Anterior cingulate cortex (tissue), 58 donors: ENCODE data around the gene MRPL24.
A peak's percentile ranks its signal among the peaks of the same experiment; 100 is the strongest.

Experiments
- DNase-seq, 58 donors: peaks; one replicate each; lab custom pipeline; 2025; lab: John Stamatoyannopoulos, UW

The MRPL24 gene

DNA sequence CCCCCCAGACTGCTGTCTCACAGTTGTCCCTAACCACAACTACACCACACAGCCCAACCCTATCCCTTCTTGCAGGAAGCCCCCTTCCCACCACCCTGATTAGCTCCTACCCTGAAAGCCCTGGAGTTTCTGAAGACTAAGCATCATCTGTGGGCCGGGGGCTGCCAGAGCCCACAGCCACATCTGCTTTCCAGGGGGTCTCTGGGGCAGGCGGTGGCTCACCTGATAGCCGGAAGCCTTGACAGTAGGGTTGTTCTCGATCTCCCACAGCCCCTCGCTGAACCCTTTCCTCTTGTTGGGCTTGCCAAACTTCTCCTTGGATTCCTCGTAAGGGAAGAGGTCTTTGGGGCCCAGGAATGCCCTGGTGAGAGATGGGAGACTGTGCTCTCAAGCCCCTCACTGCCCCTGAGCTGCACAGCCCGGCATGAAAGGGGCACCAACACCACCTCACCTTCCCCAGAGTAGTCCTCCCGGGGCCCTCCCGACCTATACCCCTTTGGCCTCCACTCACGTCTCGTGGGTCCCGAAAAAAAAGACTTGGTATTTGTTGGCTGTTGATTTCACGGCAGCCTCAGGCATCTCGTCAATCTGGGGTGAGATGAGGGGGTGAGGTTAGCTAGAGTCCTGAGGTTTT lies 4.0 kb upstream of the MRPL24 start:
- no peak for DNase-seq

GRCh38 chr1:156744344-156744743 lies 3.5 kb upstream of the MRPL24 start:
- no peak for DNase-seq

DNA sequence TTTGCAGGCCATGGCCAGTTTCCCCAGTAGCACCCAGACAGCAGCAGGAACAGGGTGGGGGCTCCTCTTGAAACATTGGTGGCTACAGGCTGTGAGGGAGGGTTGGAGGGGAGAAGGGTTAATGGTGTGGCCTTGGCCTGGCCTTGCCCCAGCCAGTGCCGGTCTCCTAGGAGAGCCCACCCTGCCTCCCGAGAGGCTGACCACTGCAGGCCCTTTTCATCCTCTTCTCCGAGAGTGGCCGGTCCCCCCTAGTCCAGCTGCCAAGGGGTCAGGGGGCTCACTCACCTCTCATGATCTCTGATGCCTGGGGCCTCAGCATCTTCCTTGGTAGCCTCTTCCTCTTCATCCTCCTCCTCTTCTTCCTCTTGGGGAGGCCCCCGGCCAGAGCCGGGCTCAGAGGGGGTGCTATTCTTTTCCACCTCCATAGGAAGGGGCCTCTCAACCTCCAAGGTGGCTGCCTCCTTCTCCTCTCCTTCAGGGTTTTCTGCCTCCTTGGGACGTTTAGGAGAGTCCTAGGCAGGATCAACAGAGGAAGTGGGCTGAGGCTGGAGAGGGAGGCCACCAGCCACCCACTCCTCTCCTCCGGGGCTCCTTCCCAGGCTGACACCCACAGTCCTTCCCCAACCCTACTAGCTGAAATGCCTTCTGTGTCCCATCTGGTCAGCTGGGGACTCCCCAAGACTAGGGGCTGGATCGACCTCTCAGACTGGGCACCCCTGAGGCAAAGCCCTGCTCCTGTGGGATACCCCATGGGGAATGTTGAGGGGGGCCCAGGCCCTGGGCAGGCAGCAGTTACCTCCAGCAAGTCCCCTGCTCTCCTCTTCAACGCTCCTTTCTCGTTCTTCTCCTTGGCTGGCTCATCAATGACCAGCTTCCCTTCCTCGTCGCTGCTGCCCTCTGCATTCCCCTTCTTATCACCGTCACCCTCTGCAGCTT lies 2.7 kb upstream of the MRPL24 start:
- no peak for DNase-seq

DNA sequence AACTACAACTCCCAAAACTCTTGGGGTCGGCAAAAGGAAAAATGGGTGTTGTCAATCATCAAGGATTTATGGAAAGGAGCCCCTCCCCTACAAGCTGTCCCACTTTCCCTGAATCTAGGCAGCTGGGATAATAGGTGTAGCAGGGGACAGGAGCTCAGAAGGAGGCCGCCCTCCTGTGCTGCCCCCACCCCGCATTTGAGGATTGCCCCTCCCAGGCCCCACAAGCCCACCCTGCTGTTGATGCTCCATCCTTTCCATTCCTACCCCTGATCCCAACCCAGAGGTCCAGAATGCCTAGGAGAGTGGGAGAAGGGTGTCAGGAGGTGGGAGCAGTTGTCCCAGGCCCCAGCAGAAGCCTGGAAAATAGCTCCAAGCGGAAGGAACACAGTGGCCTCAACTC lies 1.9 kb upstream of the MRPL24 start:
- no peak for DNase-seq

GRCh38 chr1:156742017-156742416 lies 1.1 kb upstream of the MRPL24 start:
- no peak for DNase-seq

DNA sequence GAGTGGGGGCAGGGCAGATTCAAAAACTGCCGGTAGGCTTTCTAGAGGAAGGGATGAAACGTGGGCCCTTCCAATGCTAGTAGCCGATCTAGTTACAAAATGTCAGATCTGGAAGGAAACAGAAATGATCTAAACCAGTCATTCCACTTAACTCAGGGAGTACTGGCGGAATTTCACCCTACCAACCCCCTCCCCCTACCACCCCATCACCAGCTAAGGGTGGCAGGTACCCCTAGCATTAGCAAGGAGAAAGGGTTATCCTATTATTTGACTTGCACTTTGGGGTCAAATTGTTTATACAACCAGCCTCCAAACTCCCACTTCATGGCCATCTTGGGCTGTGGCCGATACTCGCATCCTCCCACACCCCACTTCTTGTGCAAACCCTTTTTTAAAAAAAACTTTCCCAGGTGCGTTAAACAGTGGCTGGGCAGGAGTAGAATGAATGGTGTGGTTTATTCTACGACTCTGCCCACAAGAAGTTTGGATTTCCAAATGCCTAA lies 644 bp upstream of the MRPL24 start:
- DNase-seq, result no peak

DNA sequence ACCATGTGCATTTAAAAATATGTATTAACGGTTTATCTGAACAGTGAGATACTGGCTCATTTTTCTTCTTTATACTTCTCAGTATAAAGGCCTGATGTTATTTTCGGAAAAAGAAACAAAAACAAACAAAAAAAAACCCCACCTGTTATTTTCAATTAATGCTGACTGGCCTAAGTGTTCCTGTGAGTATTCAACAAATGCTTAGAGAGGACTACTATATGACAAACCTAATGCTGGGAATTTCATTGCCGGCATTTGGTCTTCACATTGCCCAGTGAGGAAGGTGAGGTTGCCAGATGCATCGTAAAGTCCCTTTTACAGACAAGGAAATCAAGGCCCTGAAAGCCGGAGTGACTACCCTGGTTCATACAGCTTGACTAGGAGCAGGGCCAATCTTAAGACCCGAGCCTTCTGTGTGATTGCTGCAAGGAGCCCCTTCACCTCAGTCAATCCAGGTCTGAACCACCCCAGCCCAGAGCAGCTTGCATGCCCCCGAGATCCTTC lies 599 bp downstream of the MRPL24 start:
- peak in 3 of 58 donors; percentile 44 to 58 (median 51) for DNase-seq

DNA sequence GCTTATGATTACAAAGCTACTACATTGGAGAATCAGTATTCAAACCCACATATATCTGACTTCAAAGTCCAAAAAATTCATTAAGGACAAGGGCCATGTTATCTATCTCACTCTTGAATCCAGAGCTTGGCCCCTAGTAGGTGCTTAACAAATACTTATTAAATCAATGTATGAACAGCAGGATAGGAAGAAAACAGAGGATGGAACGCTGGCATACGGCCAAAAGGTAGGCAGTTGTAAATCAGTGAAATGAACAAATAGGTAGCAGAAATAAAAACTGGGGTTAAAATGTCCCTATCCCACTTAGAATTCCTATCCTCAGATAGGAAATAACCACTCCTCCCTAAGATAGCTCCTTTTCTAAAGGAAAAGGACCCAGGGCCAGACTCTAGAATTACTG lies 2.0 kb downstream of the MRPL24 start:
- no peak for DNase-seq

DNA sequence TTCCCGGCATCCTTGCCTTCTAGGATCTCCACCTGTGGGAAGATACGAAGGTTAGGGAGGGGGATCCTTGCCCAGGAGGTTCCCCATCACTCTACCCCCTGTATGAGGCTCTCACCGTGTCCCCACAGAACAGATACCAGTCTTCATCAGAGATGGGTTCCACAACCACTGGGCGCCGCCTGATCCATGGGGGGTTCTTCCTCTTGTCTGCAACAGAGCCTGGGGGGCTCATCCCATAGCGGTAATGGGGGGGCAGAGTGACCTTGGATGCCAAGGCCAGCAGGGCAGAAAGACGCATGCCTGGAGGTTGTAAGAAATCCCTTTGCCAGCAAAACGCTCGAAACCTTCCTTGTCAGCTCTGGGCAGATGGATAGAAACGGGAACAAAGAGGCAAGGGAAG lies 2.5 kb downstream of the MRPL24 start:
- DNase-seq, result no peak

DNA sequence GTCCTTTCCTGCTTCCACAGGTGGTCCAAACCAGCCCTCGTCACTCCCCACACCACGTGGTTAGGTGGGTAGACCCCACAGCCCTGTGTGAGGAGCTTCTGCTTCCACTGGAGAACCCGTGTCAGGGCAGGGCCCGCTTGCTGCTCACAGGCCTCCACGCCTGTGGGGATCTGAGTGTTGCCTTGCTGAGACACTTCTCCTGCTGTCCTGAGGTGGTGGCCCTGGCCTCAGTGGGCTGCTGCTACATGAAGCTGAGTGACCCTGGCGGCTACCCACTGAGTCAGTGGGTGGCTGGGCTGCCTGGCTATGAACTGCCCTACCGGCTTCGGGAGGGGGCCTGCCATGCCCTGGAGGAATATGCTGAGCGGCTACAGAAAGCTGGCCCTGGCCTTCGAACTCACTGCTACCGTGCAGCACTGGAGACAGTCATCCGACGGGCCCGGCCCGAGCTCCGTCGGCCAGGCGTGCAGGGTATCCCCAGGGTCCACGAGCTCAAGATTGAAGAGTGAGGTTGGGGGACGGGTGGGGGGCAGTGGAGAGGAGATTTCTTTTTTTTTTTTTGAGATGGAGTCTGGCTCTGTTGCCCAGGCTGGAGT lies 6.8 kb downstream of the MRPL24 start:
- DNase-seq, result no peak

DNA sequence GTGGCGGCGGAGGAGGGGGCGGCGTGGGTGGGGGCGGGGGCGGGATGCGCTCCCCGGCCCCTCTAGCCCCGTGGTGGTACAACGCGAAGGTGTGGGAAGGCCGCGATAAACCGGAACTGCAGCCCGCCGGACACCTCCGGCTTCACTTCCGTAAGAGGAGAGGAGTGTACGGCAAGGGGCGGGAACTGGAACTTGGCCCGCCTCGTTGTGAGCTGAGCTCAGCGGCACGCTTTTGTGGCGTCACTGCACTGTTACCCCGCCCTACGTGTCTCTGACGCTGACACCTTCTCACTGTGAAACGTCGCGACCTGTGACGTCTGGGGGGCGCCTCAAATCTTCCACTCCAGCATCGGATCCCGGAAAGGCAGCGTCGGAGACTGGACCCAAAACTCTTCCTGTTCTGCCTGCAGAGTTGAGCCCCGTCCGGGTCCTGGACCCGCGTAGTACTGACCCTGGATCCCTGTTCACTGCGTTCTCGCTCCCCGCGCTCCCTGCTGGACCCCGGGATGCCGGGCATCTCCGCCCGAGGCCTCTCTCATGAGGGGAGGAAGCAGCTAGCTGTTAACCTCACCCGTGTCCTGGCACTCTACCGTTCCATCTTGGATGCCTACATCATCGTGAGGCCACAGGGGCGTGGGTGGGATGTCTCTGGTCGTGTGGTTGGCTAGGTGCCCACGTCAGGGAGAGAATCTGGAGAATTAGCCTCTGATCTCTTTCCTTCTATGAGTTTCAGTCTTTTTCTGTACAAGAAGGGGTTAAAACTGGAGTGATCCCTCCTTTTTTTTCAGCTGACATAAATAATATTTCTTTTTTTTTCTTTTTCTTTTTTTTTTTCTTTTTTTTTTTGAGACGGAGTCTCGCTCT lies 12.1 kb downstream of the MRPL24 start, which contains the start of gene ISG20L2:
Gene ISG20L2, minus strand, starts transcription at position 168 of the 864 bp plus-strand sequence. CDS start 1,114 bp downstream, outside the sequence.
- peak; percentile 54 to 98 (median 92) for DNase-seq

- peak in 56 of 58 donors; percentile 52 to 95 (median 85) for DNase-seq
Measured at GRCh38 chr1:156727926-156728598, 12.8 kb downstream of the MRPL24 start, which contains the start of gene METTL25B. TSS of gene METTL25B (plus strand) at chr1:156728469. CDS start at chr1:156729105, 636 bp downstream.

GRCh38 chr1:156727492-156727891 lies 13.4 kb downstream of the MRPL24 start:
- no peak for DNase-seq

GRCh38 chr1:156726549-156727226 lies 14.2 kb downstream of the MRPL24 start:
- peak in 7 of 58 donors; percentile 8 to 26 (median 15) for DNase-seq

- peak in 55 of 58 donors; percentile 29 to 92 (median 70) for DNase-seq
Measured at GRCh38 chr1:156725683-156726280, 15.1 kb downstream of the MRPL24 start.

- DNase-seq, result no peak
Measured at GRCh38 chr1:156721535-156721934, 19.4 kb downstream of the MRPL24 start.

DNA sequence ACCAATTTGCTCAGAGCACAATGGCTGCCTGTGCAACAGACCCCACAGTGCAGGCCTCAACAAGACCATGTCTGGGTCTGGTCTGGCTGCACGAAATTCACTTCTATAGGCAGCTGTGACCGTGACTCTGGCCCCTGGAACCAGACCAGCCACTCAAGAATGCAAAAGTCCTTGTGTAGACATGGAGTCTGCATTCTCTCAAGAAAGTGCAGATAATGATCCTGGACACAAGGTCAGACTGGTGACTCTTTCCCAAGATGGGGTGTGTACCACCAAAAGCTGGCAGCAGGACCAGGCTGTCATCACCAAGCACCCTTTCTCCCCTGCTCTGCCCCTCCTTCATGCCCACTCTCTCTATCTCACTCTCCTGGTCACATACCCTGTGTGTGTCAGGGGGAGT lies 19.8 kb downstream of the MRPL24 start:
- no peak for DNase-seq

- DNase-seq, result no peak
Measured at GRCh38 chr1:156717351-156717750, 23.5 kb downstream of the MRPL24 start.
